Measurements from ENCODE around the gene FUT1. TPM values are rescaled to one million over a fixed set of nuclear protein-coding genes. Genes with fewer than 3 reads are reported as not detected.

FUT1 gene
- total RNA-seq, 1 donor from 2014 or later: 2.9 TPM

- no peaks in the 10 kb centered on the region for H3K9me3 ChIP-seq (ENCODE audit: low read depth)
- H3F3A ChIP-seq (ENCODE audit: low read depth): peaks cover 28% of the 10 kb centered on the region
- no peaks in the 10 kb centered on the region for H4K20me1 ChIP-seq (ENCODE audit: low read depth)
- no peaks in the 10 kb centered on the region for H3K36me3 ChIP-seq
- no peak for TF ChIP-seq EZH2phosphoT487 (IDR thresholded peaks at IDR 0.05)
- Mint-ChIP-seq H3K4me3 (peak overlapping the region; percentile 81), H3K9me3 (peaks cover 3% of the 10 kb centered on the region), H3K27ac (no peak overlapping the region), H3K4me1 (peaks cover 21% of the 10 kb centered on the region), H3K27me3 (ENCODE audit: insufficient read depth, low read depth) (peaks cover 18% of the 10 kb centered on the region), H3K36me3 (peaks cover 3% of the 10 kb centered on the region)
- peak overlapping the region; percentile 76 for H3K4me2 ChIP-seq
- no peak overlapping the region for H2AFZ ChIP-seq (replicated peaks)
- H3K4me1 ChIP-seq: peaks cover 12% of the 10 kb centered on the region
- H3K27ac ChIP-seq: no peak overlapping the region
- H3K4me3 ChIP-seq: peak overlapping the region; percentile 61
- no peak for DNase-seq (ENCODE audit: low spot score)
- H3K27me3 ChIP-seq: peaks cover 8% of the 10 kb centered on the region
- H3K79me2 ChIP-seq (ENCODE audit: low read depth): no peaks in the 10 kb centered on the region
- H3K9ac ChIP-seq: no peak overlapping the region
Measured at GRCh38 chr19:48734625-48735024, 17.8 kb downstream of the FUT1 start.

- H3K4me3 ChIP-seq: no peak overlapping the region
- H3K4me2 ChIP-seq: no peak overlapping the region
- no peaks in the 10 kb centered on the region for H3K9me3 ChIP-seq (ENCODE audit: low read depth)
- peaks cover 17% of the 10 kb centered on the region for H3K27me3 Mint-ChIP-seq (ENCODE audit: insufficient read depth, low read depth)
- H3K9ac ChIP-seq: no peak overlapping the region
- no peak overlapping the region for H2AFZ ChIP-seq (replicated peaks)
- no peak for DNase-seq (ENCODE audit: low spot score)
- no peak overlapping the region for H3K27ac Mint-ChIP-seq
- H3K36me3 ChIP-seq: no peaks in the 10 kb centered on the region
- no peaks in the 10 kb centered on the region for H3K4me1 ChIP-seq
- H3K79me2 ChIP-seq (ENCODE audit: low read depth): no peaks in the 10 kb centered on the region
- H3K9me3 Mint-ChIP-seq: peaks cover 3% of the 10 kb centered on the region
- no peak overlapping the region for H3K4me3 Mint-ChIP-seq
- H3K27ac ChIP-seq: no peak overlapping the region
- no peaks in the 10 kb centered on the region for H4K20me1 ChIP-seq (ENCODE audit: low read depth)
- no peaks in the 10 kb centered on the region for H3K27me3 ChIP-seq
- H3K4me1 Mint-ChIP-seq: peaks cover 5% of the 10 kb centered on the region
- no peak for TF ChIP-seq EZH2phosphoT487 (IDR thresholded peaks at IDR 0.05)
- TF ChIP-seq EZH2 (IDR thresholded peaks at IDR 0.05): no peak
- TF ChIP-seq CTCF (IDR thresholded peaks at IDR 0.05): no peak
- H3K36me3 Mint-ChIP-seq: peaks cover 5% of the 10 kb centered on the region
- peaks cover 7% of the 10 kb centered on the region for H3F3A ChIP-seq (ENCODE audit: low read depth)
Measured at GRCh38 chr19:48731452-48731851, 21.0 kb downstream of the FUT1 start.

GRCh38 chr19:48728911-48729664 is 23.4 kb downstream of the FUT1 start:
- H3K4me3 ChIP-seq: no peak overlapping the region

More at GRCh38 chr19:48728911-48729664, 23.4 kb downstream of the FUT1 start:
- peaks cover 18% of the 10 kb centered on the region for H3K27me3 Mint-ChIP-seq (ENCODE audit: insufficient read depth, low read depth)
- Histone ChIP-seq H3K4me2 (no peak overlapping the region), H3K27me3 (no peaks in the 10 kb centered on the region), H3K79me2 (ENCODE audit: low read depth) (no peaks in the 10 kb centered on the region), H2AFZ (replicated peaks) (no peak overlapping the region), H3F3A (ENCODE audit: low read depth) (no peaks in the 10 kb centered on the region), H3K9me3 (ENCODE audit: low read depth) (no peaks in the 10 kb centered on the region), H4K20me1 (ENCODE audit: low read depth) (no peaks in the 10 kb centered on the region), H3K27ac (no peak overlapping the region), H3K4me1 (no peaks in the 10 kb centered on the region), H3K36me3 (no peaks in the 10 kb centered on the region), H3K9ac (no peak overlapping the region)
- TF ChIP-seq CTCF (IDR thresholded peaks at IDR 0.05) (peak; percentile 6), EZH2 (IDR thresholded peaks at IDR 0.05) (no peak), EZH2phosphoT487 (IDR thresholded peaks at IDR 0.05) (no peak)
- H3K36me3 Mint-ChIP-seq: peaks cover 8% of the 10 kb centered on the region
- H3K9me3 Mint-ChIP-seq: peaks cover 3% of the 10 kb centered on the region
- no peak overlapping the region for H3K27ac Mint-ChIP-seq
- peaks cover 10% of the 10 kb centered on the region for H3K4me1 Mint-ChIP-seq
- peak; percentile 50 for DNase-seq (ENCODE audit: low spot score)
- no peak overlapping the region for H3K4me3 Mint-ChIP-seq

All from neural progenitor cell (in vitro differentiated cells).